ENCODE measurements around the gene SDHA. TPM values are rescaled to one million over a fixed set of nuclear protein-coding genes. Genes with fewer than 3 reads are reported as not detected.
A peak's percentile ranks its signal among the peaks of the same experiment; 100 is the strongest.

SDHA gene
- total and polyA plus RNA-seq, 2 of the 8 experiments (the other 6 are each of a cell fraction or from before 2014, with no cell fraction given): 59.7 to 87.3 TPM

DNA sequence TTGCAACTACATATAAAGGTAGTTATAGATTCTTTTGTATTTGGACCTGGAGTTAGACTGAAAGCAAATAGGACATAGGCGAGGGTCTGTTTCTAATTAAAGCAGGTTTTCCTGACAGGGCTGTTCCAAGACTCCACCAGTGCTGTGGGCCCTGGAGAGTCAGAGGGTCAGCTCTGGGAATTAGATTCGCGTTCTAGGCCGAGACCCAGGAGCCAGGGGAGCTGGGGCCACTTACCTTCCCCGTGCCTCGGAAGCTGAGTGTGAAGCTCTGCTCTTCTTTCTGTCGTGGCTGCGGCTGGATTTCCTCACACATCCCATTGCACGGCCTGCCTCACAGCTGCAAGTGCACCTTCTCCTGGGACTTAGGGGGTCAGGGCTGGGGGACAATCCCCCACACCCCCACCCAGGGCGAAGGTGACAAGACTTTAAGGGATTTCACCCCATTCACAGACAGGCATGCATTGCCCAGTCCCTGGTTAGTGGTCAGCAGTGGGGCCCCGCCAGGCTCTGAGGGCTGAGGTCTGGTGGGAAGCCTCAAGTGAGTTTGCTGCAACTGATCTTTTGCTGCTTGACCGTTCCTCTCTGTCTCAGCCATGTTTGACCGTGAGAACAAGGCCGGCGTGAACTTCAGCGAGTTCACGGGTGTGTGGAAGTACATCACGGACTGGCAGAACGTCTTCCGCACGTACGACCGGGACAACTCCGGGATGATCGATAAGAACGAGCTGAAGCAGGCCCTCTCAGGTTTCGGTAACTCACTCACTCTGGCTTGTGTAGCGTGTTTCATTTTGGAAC lies 88.1 kb downstream of the SDHA start:
- H3K27ac ChIP-seq (ENCODE audit: low read depth, low read length): no peak overlapping the region
- 95% methylated on average over 28 of the region's 28 CpGs; no CpG with 5 or more reads in 1 of the 2 experiments for WGBS, 2 experiments (ENCODE audit: extremely low coverage in 1 of 2, insufficient coverage in 1 of 2, insufficient read length in 1 of 2, insufficient replicate concordance in 2 of 2, low coverage in 1 of 2, low lambda C conversion rate in 2 of 2, missing lambda C conversion rate in 1 of 2)

More for the DNA sequence above, 88.1 kb downstream of the SDHA start:
- H2BK15ac ChIP-seq (ENCODE audit: low read length): no peak overlapping the region
- H2AFZ ChIP-seq (ENCODE audit: low read length): no peak overlapping the region
- H3K27me3 ChIP-seq (replicated peaks in 1 of 4; ENCODE audit: control insufficient read depth in 3 of 4, extremely low read depth in 1 of 4, insufficient read depth in 3 of 4, low read length in 3 of 4): no peaks in the 10 kb centered on the region
- H4K91ac ChIP-seq (replicated peaks; ENCODE audit: insufficient read length, low read length): no peak overlapping the region
- no peak overlapping the region for H2BK120ac ChIP-seq (replicated peaks; ENCODE audit: low read depth, low read length)
- no peak overlapping the region for H3K4me3 ChIP-seq (ENCODE audit: extremely low read depth in 1 of 4, insufficient read depth in 2 of 4, low read depth in 3 of 4, low read length in 4 of 4)
- no peak overlapping the region for H2BK12ac ChIP-seq (ENCODE audit: low read depth, low read length)
- no peak overlapping the region for H3K4me2 ChIP-seq (ENCODE audit: insufficient read depth in 1 of 2, low read depth in 2 of 2, low read length in 2 of 2)
- no peak overlapping the region for H2BK20ac ChIP-seq (ENCODE audit: low read length)
- FAIRE-seq: no peak
- H3K18ac ChIP-seq (ENCODE audit: extremely low read depth, low read length): no peak overlapping the region
- peaks cover 0 to 10% (median 6%) of the 10 kb centered on the region in 4 experiments; a peak in 5 of 7 replicates for H3K4me1 ChIP-seq (replicated peaks in 1 of 4; ENCODE audit: control insufficient read depth in 3 of 4, insufficient read depth in 4 of 4, low read length in 3 of 4)
- H3K56ac ChIP-seq (replicated peaks; ENCODE audit: insufficient read length, low read depth, low read length): no peak overlapping the region
- no peaks in the 10 kb centered on the region for H3K9me3 ChIP-seq (ENCODE audit: insufficient read depth in 2 of 2, low read depth in 1 of 2, low read length in 1 of 2)
- H3K4ac ChIP-seq (replicated peaks; ENCODE audit: insufficient read length, low read depth, low read length): no peak overlapping the region
- CTCF ChIA-PET (ENCODE audit: partially characterized antibody): interaction anchor here (1.1 to 1.3 kb wide), 2 partner anchors 44 to 141 kb away, joined by 3 to 4 read pairs; no protein-coding TSS in a partner anchor
- H3K14ac ChIP-seq (ENCODE audit: insufficient read length): no peak overlapping the region
- H3K79me1 ChIP-seq (ENCODE audit: low read depth, low read length): peaks cover 7% of the 10 kb centered on the region
- H3K23ac ChIP-seq (ENCODE audit: insufficient read length): no peak overlapping the region
- no peak for DNase-seq (ENCODE audit: low read depth in 1 of 2, low spot score in 2 of 2)
- TF ChIP-seq CREB1 (IDR thresholded peaks at IDR 0.05) (no peak), MAFK (IDR thresholded peaks at IDR 0.05; ENCODE audit: low read depth, low read length) (no peak), BCL11A (IDR thresholded peaks at IDR 0.05; ENCODE audit: low read depth in 2 of 2, low read length in 2 of 2) (no peak)
- TF ChIP-seq, protein P1, sequence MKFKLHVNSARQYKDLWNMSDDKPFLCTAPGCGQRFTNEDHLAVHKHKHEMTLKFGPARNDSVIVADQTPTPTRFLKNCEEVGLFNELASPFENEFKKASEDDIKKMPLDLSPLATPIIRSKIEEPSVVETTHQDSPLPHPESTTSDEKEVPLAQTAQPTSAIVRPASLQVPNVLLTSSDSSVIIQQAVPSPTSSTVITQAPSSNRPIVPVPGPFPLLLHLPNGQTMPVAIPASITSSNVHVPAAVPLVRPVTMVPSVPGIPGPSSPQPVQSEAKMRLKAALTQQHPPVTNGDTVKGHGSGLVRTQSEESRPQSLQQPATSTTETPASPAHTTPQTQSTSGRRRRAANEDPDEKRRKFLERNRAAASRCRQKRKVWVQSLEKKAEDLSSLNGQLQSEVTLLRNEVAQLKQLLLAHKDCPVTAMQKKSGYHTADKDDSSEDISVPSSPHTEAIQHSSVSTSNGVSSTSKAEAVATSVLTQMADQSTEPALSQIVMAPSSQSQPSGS (IDR thresholded peaks at IDR 0.05; ENCODE audit: low read length): no peak
- H3K9ac ChIP-seq (replicated peaks in 1 of 4; ENCODE audit: extremely low read depth in 1 of 4, low read depth in 3 of 4, low read length in 3 of 4): no peak overlapping the region
- H2BK5ac ChIP-seq (ENCODE audit: low read depth, low read length): peak overlapping the region; percentile 66; the same call in 1 of the 2 replicates
- H4K20me1 ChIP-seq (replicated peaks in 1 of 2; ENCODE audit: control insufficient read depth in 1 of 2, insufficient read depth in 2 of 2, low read length in 2 of 2): peaks cover 7 to 11% of the 10 kb centered on the region in 2 experiments
- peaks cover 0 to 18% of the 10 kb centered on the region in 2 experiments; a peak in 1 of 4 replicates for H3K79me2 ChIP-seq (ENCODE audit: control insufficient read depth in 1 of 2, insufficient read depth in 2 of 2, low read length in 2 of 2)
- no peak overlapping the region for H4K8ac ChIP-seq (ENCODE audit: extremely low read depth, insufficient read depth, low read length)
- no peaks in the 10 kb centered on the region for H3K23me2 ChIP-seq (ENCODE audit: low read depth, low read length)
- peaks cover 0 to 8% (median 4%) of the 10 kb centered on the region in 4 experiments; a peak in 3 of 8 replicates for H3K36me3 ChIP-seq (ENCODE audit: control insufficient read depth in 2 of 4, insufficient read depth in 4 of 4, low read length in 3 of 4)
- no peak overlapping the region for H4K5ac ChIP-seq (ENCODE audit: insufficient read length, low read depth, low read length)
- POLR2A ChIA-PET (ENCODE audit: partially characterized antibody): interaction anchor here (1.2 to 1.4 kb wide), 2 partner anchors 8 to 35 kb away, joined by 3 read pairs; partner anchors contain the start of gene PDCD6
- H2AK5ac ChIP-seq (ENCODE audit: low read depth, low read length): no peak overlapping the region
